ENCODE data around the gene BIVM. TPM values are rescaled to one million over a fixed set of nuclear protein-coding genes. Genes with fewer than 3 reads are reported as not detected.

Gene BIVM
- total RNA-seq, 1 donor from 2014 or later, result 23.8 TPM

GRCh38 chr13:102784483-102784882, 14.4 kb upstream of the BIVM start:
- no peak for DNase-seq (ENCODE audit: low spot score)

GRCh38 chr13:102788683-102789082, 10.2 kb upstream of the BIVM start:
- DNase-seq (ENCODE audit: low spot score), result no peak

- no peak for DNase-seq (ENCODE audit: low spot score)
These were observed 6.5 kb upstream of the BIVM start for GRCh38 chr13:102792396-102792795.

- DNase-seq (ENCODE audit: low spot score), result no peak
These were observed 5.1 kb upstream of the BIVM start for GRCh38 chr13:102793611-102794355.

DNA sequence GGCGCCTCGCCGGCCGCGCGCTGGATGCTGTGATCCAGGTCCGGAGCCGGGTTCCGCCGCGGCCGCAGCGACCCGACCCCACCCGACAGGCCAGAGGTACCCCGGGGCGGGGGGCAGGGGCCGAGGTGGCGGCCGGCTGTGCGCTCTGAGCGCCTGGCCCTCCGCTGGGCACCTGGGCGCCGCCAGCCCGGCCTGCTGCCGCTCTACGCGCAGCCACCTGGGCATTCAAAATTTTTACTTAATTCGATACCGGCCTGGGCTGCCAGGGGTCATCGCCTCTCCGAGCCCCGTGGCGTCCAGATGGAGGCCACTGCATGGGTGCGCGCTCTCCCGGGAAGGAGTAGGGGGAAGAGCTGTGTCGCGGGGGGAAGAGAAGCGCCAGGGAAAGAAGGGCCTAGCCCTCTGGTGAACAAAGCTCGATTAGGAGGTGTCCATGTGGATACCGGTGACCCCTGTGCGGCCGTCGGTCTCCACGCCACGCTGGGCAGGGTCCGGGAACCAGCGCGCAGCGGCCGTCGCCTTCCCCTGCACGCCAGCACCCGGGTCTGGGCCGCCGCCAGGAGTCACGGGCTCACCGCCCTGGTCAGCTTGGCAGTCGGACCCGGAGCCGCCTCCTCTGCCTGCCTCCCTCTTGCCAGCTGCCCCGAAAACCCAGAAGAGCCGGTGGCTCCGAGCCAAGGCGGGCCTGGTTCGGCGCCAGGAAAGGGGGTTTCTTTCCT, 666 bp downstream of the BIVM start:
- DNase-seq (ENCODE audit: low spot score), result no peak

DNA sequence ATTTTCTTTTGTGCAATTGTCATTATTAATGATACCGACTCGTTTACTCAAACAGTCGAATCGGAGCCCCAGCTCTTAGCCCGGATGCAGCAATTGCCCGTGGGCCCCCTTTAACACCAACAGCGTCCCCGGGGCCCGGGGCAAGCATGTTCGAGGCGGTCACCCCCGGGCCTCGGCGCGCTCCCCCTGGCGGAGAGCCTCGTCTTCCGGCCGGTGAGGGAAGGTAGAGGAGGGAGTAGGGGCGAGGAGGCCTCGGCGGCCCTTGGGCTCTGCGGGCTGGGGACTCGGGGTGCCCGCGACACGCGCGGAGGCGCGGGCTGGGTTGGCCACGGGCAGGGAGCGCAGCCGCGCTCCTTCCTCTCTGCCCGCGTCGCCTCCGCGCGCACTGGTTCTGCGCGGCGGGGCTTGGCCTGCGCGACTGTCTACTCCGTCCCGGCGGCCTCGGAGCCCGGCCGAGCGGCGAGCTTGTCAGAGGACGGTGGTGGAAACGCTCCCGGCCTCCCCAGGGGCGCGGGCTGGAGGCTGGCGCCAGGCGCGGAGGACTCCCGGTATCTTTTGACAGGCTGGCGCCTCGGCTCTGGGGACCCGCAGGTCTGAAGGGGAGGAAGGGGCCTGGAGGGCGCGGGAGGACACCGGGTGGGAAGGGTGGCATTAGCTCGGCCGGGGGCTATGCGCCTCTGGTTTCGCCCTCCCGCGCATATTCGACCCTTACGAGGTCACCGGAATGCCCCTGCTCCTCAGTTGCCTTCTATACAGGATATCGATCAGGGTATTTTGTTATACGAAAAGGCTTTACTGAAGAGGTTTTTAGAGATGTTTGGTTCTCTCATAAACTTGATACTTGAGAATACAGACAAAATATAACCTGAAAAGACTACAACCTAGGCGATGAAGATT, 1.5 kb downstream of the BIVM start:
- peak; percentile 74 for DNase-seq (ENCODE audit: low spot score)

GRCh38 chr13:102805680-102806079, 6.8 kb downstream of the BIVM start:
- DNase-seq (ENCODE audit: low spot score), result no peak

DNA sequence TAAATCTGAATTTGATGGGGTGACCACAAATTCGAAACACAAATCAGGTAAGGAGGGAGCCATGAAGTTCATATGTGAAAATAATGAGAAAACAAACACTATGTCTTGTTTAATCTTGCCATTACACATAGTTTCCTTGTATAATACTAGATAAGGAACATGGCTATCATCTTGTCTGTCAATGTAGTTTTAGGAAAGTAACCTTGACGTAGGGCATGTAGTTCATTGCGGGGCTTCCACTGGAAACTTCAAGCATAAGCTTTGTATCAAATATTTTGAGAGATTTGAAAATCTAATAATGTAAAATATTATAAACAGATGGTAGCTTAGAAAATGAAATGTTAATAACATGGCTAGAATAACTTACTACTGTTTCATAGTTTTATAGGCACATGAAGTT, 8.8 kb downstream of the BIVM start:
- no peak for DNase-seq (ENCODE audit: low spot score)

DNA sequence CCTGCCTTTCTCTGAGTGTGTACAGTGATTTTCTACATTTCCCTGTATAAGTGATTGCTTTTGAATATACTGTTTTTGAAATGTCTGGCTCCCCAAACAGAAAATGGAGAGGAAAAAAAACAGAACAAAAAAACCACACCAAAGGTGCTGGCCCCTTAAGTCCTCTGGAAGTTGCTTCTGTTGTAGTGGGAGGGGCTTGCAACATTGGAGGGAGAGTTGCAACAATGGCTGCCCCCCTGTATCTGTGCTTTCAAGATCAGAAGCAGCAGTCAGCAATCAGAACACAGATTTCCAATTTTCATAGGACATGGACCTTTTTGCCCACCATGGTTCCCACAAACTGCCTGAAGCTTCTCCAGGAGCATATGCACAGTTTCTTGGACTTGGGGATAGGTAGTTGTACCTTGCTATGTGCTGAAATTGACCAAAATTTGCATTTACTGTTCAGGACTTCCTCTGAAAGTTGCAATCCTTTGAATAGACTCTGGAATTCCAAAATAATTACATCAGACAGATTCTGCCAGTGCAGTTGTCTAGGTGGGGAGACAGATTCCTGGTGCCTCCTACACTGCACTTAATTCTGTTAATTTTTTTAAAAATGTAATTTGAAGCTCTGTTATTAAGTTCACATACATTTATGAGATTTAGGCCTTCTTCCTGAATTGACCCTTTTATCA, 13.8 kb downstream of the BIVM start:
- DNase-seq (ENCODE audit: low spot score), result no peak

DNA sequence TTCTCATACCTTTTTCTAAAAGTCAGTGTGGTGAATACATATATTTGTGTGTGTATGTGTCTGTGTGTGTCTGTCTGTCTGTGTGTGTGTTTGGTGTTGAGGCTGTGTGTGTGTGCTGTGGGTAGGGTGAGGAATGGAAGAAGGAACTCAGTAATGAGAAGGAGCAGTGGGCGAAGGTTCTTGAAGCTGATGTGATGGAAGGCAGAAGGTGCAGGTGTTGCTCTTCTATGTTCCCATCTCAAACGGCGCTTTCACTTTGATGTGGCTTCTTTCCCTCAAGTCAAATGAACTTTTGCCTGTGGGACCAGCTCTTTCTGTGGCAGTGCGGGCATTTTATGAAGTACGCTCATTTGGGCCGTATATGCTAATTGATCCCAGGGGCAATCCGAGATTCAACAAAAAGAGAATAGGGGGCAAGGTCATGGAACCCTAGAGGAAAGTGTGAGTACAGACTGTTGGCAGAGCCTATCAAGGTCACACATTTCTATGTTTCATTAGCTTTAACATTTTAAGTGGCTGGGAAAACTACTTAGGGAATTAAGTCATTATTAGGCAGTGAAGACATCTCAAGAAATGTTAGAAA, 15.2 kb downstream of the BIVM start:
- DNase-seq (ENCODE audit: low spot score), result no peak

GRCh38 chr13:102814793-102815192, 15.9 kb downstream of the BIVM start:
- no peak for DNase-seq (ENCODE audit: low spot score)

GRCh38 chr13:102815788-102816187, 16.9 kb downstream of the BIVM start:
- no peak for DNase-seq (ENCODE audit: low spot score)

DNA sequence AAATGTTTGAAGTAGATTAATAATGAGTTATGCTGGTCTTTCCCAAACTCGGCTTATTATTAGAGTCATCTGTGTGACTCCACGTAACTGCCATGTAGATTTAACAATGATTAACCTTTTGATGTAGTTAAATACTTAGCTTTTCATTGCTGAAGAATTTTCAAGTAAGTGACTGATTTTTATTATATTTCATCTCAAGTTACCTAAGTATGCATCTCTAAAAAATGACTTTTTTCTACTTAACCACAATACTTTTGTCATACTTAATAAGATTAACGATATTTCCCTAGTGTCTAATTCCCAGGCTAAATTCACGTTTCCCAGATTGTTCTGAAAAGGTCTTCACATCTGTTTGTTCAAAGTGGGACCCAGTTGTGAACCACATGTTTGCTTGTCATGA, 17.8 kb downstream of the BIVM start:
- no peak for DNase-seq (ENCODE audit: low spot score)

- DNase-seq (ENCODE audit: low spot score), result no peak
These were observed 18.3 kb downstream of the BIVM start for GRCh38 chr13:102817241-102817640.

- no peak for DNase-seq (ENCODE audit: low spot score)
These were observed 19.0 kb downstream of the BIVM start for GRCh38 chr13:102817907-102818306.

GRCh38 chr13:102825400-102825799, 26.5 kb downstream of the BIVM start:
- DNase-seq (ENCODE audit: low spot score), result no peak

- no peak for DNase-seq (ENCODE audit: low spot score)
These were observed 27.2 kb downstream of the BIVM start for GRCh38 chr13:102825921-102826706.

GRCh38 chr13:102830646-102831045, 31.7 kb downstream of the BIVM start:
- peak; percentile 24 for DNase-seq (ENCODE audit: low spot score)

GRCh38 chr13:102836471-102836870, 37.6 kb downstream of the BIVM start:
- no peak for DNase-seq (ENCODE audit: low spot score)

DNA sequence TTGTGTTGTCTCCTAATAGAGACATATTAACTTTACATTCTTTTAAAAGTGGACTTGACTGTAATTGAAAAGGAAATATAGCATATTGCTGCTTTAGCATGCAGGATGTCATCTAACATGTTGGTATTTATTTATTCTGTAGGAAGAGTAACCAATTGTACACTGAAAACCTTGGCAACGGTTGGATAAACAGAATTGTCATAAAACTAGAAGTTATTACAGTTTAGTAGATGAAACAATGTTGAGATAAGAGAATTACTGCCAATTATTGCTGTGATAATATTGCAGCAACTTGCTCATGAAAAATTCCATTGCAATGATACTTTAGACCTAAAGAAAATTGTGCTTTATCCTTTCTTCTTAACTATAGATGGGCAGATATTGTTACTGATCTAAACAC, 39.4 kb downstream of the BIVM start:
- no peak for DNase-seq (ENCODE audit: low spot score)

DNA sequence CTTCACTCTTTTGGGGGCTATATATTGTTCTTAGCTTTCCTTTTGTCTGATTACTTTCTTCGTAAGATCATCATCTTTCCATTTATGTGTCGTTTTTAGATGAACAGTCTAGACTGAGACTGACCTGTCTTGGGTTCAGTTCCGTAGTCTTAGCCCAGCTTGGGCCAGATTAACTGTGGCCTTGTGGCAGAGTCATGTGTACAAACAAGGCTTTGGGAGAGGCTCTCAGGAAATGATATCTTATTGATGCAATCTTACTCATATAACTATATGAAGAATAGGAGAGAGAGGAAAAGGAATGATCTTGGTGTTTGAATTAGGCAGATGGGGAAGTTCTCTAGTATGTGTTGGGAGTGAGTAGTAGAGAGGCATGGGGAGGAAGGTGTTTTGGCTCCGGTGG, 40.1 kb downstream of the BIVM start:
- DNase-seq (ENCODE audit: low spot score), result no peak

Data from mucosa of gallbladder (tissue), 1 donor.